Brain microvascular endothelial cell (primary cell): ENCODE results near the gene GMDS.

Experiments used
- DNase-seq: peaks from one replicate; pipeline ENCODE4 v3.0.0-alpha.2; 2020
- H3K27ac ChIP-seq: fragments of 250-450 bp; sonication (Bioruptor Pico); 2 replicates; pipeline ENCODE4 v1.5.1; 2020; ENCODE audit warnings: mild to moderate bottlenecking, moderate library complexity
- H3K27me3 ChIP-seq: fragments of 250-450 bp; sonication (Bioruptor Pico); replicated peaks from 2 replicates; pipeline ENCODE4 v1.5.1; 2020; ENCODE audit warnings: mild to moderate bottlenecking
- H3K36me3 ChIP-seq: fragments of 250-450 bp; sonication (Bioruptor Pico); replicated peaks from 2 replicates; pipeline ENCODE4 v1.5.1; 2020; ENCODE audit warnings: mild to moderate bottlenecking
- H3K4me3 ChIP-seq: 2 replicates; pipeline ENCODE4 v1.5.1; 2011; ENCODE audit warnings: low read depth, mild to moderate bottlenecking, control low read depth, low read length, moderate library complexity
- in situ Hi-C: cut with HindIII; loops from 2 replicates; pipeline ENCODE4 v1.10.0; 2017; ENCODE audit warnings: low sequenced_read_pairs, low pct_ligation_motif_present
- TF ChIP-seq, protein P1 (sequence below): IDR thresholded peaks from 2 replicates; pipeline ENCODE4 v1.5.1; 2011; ENCODE audit warnings: low read depth, mild to moderate bottlenecking, moderate library complexity, low read length, control low read depth, inconsistent platforms; ENCODE audit errors: missing control alignments

Gene GMDS

DNA sequence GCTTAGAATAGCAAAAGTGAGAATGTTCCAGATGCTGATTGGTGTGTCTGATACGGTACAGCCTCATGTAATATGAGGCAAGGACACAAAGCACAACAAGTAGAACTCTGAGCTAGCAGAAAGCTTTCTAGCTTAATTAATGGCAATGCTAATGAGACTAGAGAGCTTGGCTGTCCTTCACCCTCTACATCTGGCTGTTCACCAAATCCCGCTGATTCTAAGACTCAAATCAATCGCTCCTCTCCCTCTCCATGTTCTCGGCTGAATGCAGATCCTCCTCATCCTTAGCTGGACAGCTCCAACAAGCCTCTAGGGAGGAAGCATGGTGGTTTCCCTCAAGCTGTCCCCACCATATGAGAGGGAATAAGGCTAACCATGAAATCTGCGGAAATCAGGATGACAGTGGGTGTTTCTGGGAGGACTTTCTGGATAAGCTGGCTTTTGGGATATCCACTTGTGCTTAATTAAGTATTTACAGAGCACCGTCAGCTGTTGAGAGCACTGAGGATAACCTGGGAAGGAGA is 506.8 kb downstream of the GMDS start:
- H3K4me3 ChIP-seq = no peak overlapping the region
- H3K27ac ChIP-seq = no peak overlapping the region
- DNase-seq = no peak
- H3K27me3 ChIP-seq = no peaks in the 10 kb centered on the region
- TF ChIP-seq, protein P1, sequence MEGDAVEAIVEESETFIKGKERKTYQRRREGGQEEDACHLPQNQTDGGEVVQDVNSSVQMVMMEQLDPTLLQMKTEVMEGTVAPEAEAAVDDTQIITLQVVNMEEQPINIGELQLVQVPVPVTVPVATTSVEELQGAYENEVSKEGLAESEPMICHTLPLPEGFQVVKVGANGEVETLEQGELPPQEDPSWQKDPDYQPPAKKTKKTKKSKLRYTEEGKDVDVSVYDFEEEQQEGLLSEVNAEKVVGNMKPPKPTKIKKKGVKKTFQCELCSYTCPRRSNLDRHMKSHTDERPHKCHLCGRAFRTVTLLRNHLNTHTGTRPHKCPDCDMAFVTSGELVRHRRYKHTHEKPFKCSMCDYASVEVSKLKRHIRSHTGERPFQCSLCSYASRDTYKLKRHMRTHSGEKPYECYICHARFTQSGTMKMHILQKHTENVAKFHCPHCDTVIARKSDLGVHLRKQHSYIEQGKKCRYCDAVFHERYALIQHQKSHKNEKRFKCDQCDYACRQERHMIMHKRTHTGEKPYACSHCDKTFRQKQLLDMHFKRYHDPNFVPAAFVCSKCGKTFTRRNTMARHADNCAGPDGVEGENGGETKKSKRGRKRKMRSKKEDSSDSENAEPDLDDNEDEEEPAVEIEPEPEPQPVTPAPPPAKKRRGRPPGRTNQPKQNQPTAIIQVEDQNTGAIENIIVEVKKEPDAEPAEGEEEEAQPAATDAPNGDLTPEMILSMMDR = no peak
- H3K36me3 ChIP-seq = no peaks in the 10 kb centered on the region
- in situ Hi-C loops = no loop called here

DNA sequence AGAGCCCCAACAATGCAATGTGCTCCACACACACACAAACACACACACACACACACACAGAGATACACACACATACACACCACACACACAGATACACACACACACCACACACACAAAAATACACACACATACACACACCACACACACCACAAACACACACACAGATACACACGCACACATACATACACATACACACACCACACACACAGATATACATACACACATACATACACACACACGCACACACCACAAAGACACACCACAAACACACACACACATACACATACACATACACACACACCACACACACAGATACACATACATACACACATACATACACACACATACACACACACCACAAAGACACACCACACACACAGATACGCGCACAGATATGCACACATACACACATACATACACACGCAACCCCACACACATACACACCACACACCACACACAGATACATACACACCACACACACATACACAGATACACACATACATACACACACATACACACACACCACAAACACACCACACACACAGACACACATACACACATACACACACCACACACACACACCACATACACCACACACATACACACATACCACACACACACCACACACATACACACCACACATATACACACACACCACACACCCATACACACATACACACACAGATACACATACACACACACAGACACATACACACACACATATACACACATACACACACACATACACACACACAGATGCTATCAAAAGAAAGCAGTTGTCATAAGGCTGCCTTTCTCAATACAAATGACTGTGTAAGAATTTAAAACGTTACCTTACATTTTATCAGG is 507.7 kb downstream of the GMDS start:
- no peaks in the 10 kb centered on the region for H3K36me3 ChIP-seq
- H3K27me3 ChIP-seq = no peaks in the 10 kb centered on the region
- TF ChIP-seq, protein P1 = no peak
- DNase-seq = no peak
- no peak overlapping the region for H3K27ac ChIP-seq
- H3K4me3 ChIP-seq = no peak overlapping the region
- in situ Hi-C loops = no loop called here

DNA sequence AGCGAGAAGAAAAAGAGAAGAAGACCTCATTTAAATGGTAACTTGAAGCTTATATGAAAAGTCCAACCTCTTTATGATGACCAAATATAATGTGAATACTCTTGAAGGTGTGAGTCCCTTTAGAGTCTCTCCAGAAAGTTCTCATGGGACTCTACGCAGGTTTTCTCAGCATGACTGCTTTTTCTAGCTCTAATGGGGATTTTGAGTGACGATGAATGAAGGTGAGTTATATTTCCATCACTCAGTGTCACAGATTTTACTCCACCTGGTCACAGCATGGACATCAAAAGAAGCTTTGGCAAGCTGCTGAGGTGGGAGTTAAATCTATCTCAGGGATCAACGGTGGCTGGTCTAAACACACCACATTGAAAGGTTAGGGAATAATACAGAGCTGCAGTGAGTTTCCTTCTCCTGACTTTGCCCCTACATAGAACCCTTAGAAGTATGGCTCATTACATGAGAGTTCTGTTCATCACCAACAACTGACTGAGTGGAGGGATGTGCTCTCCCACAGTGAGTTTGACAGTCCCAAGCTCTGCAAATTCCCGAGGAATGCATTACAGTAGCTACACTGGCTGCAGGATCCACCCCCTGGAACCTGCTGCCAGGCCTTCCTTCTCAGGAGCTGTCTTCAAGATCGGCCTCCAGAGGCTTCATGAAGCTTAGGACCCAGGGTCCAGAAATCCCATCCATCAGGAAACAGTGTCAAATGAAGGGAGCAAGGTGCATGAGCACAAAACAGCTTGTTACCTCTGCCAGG is 508.9 kb downstream of the GMDS start:
- DNase-seq = no peak
- Histone ChIP-seq H3K4me3 (no peak overlapping the region), H3K27ac (no peak overlapping the region), H3K27me3 (no peaks in the 10 kb centered on the region), H3K36me3 (no peaks in the 10 kb centered on the region)
- TF ChIP-seq, protein P1 = no peak
- in situ Hi-C loops = no loop called here

DNA sequence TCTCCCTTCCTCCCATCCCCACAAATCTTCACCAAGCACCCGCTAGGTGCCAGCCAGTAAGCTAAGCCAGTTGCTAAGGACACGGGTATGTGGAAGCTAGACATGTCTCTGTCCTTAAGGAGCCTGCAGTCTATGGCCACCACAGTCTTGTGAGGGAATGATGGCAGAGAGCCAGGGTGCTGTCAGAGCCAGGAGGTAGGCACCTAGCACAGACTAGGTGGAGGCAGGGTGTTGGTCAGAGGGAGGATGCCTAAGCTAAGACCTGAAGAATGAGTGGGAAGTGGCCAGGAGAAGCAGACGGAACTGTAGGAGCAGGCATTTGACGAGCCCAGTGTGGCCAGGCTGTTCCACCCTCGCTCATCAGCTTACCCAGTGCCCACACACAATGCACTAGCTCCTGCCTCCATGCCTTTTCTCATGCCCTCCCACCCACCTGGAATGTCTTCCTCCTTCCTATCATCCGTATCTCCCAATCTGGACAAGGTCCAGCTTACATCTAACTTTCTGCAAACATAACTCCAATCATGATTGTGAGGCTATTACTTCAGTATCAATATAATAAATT is 510.1 kb downstream of the GMDS start:
- Histone ChIP-seq H3K36me3 (no peaks in the 10 kb centered on the region), H3K27me3 (no peaks in the 10 kb centered on the region), H3K27ac (no peak overlapping the region), H3K4me3 (no peak overlapping the region)
- no peak for DNase-seq
- in situ Hi-C loops = no loop called here
- TF ChIP-seq, protein P1 = no peak

DNA sequence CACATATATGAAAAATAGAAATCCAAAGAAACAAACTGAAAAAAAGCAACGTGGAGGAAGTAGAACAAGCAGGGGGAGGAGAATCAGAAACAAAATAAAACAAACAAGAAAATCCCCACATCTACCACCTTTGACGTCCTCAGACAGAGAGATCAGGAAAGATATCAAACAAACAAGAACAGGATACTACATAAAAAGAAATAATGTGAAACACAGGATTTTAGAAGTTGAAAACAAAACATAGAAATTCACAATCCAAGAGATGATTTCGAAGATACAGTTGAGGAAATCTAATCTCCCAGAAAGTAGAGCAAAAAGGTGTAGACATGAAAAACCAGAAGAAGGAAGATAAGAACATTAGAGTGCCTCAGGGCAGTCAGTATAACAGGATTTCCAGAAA is 514.5 kb downstream of the GMDS start:
- H3K36me3 ChIP-seq = no peaks in the 10 kb centered on the region

More for the DNA sequence above, 514.5 kb downstream of the GMDS start:
- Histone ChIP-seq H3K4me3 (no peak overlapping the region), H3K27me3 (no peaks in the 10 kb centered on the region), H3K27ac (no peak overlapping the region)
- no peak for DNase-seq
- TF ChIP-seq, protein P1 = no peak
- in situ Hi-C loops = no loop called here
